A204.1 (cell line): ENCODE results near the gene DCC.

Source experiments
- FAIRE-seq: peaks from 2 replicates; lab custom pipeline; 2012; peaks lifted over from hg19 to GRCh38; lab: Jason Lieb, UNC

Gene DCC

DNA sequence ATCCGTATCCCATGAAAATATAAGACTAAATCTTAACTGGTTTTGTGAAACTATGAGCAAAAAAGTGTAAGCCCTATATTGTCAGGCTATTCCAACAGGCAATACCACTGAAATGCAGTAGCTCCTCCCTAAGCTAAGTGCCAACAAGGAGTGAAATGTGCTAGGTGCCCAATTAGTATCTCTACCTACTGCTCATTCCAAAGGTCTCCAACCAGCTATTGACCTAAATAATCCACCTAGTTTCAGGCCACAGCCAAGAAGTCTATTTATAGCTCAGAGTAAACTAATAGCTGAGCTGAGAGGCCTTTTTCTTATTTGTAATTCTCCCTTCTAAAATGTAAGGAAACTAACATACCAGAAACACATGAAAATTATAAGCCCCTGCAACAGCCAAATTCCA lies 482.2 kb downstream of the DCC start:
- no peak for FAIRE-seq

- no peak for FAIRE-seq
Observed at GRCh38 chr18:52824126-52824525, 484.1 kb downstream of the DCC start.

DNA sequence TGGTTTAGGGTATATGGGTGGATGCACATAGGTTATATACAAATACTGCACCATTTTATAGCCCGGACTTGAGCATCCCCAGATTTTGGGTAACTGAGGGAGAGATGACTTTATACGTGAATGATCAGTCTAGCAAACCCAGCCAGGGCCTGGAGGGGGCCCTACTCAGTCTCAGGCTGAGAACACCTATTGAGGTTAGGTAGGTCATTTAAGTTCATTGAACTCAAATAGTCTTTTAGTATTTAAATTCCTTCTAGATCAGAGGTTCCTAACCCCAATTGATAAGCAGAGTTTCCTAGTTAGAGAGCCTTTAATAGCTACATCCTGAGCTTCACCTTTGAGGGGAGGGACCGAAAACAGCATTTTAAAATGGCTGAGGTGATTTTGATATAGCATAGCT lies 487.0 kb downstream of the DCC start:
- no peak for FAIRE-seq

- no peak for FAIRE-seq
Observed at GRCh38 chr18:52829320-52829719, 489.3 kb downstream of the DCC start.

- FAIRE-seq, result no peak
Observed at GRCh38 chr18:52829876-52830405, 489.9 kb downstream of the DCC start.

GRCh38 chr18:52844323-52844722 lies 504.3 kb downstream of the DCC start:
- FAIRE-seq, result no peak

- FAIRE-seq, result no peak
Observed at GRCh38 chr18:52845036-52845435, 505.0 kb downstream of the DCC start.

DNA sequence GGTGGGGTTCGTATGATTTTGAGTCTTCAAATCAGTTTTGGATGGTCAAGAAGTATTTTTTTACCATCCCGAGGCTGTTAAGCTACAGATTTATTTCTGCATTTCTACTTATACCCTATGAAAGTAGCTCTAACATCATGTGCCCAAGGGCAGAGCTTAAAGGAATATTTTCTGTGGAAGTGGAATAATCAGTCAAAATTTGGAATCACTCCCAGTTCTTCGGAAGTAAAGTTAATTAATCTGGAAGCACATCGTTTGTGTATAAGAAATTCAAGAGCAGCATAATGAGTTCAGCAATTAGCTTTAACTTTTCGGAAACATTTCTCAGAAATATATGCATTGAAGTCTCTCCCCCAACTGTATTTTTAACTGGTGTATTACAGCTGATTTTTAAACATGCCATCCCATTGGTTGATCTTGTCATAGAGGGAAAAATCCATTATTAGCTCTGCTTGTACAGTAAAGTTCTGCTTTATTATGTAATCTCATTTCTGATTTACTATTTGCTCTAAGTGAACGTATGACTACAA lies 510.1 kb downstream of the DCC start:
- FAIRE-seq, result no peak

DNA sequence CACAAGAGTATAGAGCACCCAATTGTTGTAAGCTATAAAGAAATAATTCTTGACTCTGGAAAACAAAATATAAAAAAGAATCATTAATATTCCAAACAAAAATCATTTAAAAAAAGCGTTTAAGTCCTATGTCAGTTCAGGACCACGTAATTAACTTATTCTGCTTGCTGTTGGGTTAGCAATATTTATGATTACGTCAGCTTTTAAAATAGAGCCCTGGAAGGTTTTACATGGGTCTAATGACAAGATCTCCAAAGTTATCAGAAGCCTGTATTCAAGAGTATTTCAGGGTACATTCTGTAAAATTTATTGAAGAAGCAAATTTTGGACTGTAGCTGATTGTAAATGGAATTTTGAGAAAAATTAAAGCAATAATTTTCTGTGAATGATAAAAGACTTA lies 521.6 kb downstream of the DCC start:
- no peak for FAIRE-seq

DNA sequence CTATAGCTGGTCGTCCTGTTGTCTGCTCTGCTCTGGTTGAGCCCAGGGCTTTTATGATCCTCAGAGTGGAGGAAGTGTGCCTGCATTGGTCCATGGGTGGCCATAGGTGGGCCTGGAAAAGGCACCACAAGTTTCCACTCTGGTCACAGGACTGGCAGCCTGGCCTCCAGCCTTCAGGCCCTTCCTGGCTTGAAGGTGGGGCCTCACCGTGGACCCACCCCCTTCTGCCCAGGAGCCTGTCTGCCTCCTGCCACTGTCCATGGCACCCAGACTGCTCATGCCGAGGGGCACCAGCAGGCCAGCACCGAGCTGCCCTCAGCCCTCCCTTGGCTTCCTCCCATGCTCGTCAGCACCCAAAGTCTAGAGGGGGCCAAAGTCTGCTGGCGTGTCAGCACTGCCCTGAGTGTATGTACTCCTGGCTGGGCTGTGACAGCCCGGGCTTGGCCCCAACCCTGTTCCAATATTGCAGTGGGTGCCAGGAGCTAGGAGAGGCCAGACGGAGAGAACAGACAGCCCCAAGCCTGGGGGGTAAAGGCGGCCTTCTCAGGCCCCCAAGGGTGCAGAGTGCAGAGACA lies 529.4 kb downstream of the DCC start:
- FAIRE-seq, result no peak

DNA sequence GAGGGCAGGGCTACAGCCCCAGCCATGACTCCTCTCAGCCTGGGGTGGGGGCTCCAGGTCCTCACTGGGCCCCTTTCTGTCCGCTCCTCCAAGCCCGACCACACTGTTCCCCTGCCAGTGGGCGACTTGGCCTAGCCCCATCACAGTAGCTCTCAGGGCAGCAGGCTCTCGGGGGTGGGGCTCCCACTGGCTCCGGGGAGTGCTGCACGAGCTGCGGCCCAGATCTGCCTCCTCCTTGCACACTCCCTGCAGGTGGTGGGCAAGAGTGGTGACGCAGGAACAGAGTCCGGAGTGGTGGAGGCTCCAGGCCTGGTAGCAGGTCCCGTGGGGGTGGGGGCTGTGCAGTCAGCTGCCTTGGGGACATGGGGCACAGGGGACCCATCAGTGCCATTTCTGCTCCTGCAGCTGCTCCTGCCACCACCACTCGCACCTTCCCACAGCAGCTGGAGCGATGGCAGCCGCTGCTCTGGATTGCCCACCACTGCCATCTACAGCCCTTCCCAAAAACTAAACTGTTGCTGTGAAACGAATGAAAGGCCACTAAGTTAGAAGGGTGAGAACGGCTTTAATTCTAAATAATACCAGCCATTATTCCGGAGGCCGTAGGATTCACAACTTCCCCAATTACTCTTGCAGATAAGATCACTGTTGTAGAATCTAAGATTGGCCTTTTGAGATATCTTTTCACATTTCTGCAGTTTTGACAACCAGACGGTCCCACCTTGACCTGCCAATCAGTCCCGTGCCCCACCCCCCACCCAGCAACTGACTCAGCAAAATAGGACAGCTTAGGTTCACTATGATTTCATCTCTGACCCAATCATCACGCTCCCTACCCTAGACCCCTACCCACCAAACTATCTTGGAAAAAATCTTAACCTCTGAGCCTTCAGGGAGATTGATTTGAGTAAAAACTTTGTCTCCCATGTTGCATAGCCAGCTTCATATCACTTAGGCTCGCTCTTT lies 530.2 kb downstream of the DCC start:
- no peak for FAIRE-seq

GRCh38 chr18:52874774-52875173 lies 534.8 kb downstream of the DCC start:
- FAIRE-seq, result no peak

GRCh38 chr18:52875725-52876124 lies 535.7 kb downstream of the DCC start:
- FAIRE-seq, result no peak

GRCh38 chr18:52888014-52888413 lies 548.0 kb downstream of the DCC start:
- no peak for FAIRE-seq

GRCh38 chr18:52894801-52895200 lies 554.8 kb downstream of the DCC start:
- no peak for FAIRE-seq

- FAIRE-seq, result no peak
Observed at GRCh38 chr18:52897611-52898484, 557.9 kb downstream of the DCC start.

- FAIRE-seq, result no peak
Observed at GRCh38 chr18:52898485-52899058, 558.6 kb downstream of the DCC start.

DNA sequence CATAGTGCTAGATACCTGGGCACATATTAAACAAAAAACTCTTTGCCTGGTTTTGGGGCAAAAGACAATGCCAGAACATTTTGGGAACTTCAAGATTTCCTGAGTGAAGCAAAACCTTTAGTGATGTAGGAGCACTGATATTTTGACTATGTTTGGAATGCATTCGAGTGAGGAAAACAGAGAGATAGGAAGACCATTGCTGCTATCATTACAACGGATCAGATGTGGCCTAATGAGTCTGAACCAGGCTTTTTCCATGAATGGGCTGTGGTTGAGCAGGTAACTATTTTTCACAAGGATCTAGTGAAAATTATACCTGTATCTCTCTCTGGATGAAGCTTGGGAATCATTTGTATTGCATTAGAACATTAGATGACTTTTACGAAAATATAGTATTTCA lies 562.2 kb downstream of the DCC start:
- no peak for FAIRE-seq

DNA sequence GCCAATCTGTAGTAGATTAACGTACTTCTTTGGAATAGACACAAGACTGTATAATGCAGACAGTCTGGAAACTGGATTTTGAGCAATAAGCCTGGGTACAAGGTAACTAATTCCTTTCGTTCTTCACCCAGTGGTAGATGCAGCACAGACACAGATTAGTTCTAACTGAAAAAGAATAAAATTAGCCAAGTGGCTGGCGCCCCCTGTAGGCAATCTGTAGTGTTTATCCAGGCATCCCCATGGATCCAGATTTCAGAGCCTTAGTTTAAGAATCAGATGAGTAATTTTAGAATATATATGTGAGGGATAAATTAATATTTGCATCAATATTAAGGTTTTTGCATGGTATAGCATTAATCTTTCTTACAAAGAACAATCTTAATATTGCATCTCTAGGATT lies 563.9 kb downstream of the DCC start:
- no peak for FAIRE-seq

DNA sequence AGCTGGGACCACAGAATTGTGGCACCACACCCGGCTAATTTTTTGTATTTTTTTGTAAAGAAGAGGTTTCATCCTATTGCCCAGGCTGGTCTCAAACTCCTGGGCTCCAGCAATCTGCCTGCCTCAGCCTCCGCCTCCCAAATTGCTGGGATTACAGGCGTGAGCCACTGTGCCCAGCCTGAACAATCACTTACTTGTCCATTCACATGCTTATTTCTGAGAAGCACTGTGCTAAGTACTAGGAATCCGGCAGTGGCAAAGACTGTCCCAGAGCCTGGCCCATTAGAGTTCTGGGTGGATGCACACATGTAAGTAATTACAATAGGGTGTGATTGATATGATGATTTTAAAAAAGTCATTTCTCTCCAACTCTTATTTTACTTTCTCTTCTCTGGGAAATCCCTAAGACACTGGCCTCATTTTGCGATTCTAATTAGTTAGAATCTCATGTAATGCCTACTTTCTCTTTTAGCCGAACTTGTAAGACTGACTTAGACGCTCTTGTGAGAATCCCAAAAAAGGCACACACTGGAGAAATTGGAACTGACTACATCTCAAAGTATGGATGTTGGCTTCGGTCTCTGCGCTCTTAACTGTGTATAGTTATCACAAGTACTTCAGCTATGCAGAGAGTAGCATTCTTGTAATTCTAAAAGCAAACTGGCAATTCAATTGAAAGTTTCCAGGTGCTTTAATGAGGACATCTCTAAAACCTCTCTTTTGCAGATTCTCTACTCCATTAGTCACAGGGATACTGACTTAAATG lies 567.7 kb downstream of the DCC start:
- FAIRE-seq, result no peak

- no peak for FAIRE-seq
Observed at GRCh38 chr18:52914148-52914547, 574.2 kb downstream of the DCC start.
